ENCODE data around the gene WNT3A. TPM values are rescaled to one million over a fixed set of nuclear protein-coding genes. Genes with fewer than 3 reads are reported as not detected.

The WNT3A gene
- total RNA-seq, 2 donors from 2014 or later, result 0.11 to 0.46 TPM

DNA sequence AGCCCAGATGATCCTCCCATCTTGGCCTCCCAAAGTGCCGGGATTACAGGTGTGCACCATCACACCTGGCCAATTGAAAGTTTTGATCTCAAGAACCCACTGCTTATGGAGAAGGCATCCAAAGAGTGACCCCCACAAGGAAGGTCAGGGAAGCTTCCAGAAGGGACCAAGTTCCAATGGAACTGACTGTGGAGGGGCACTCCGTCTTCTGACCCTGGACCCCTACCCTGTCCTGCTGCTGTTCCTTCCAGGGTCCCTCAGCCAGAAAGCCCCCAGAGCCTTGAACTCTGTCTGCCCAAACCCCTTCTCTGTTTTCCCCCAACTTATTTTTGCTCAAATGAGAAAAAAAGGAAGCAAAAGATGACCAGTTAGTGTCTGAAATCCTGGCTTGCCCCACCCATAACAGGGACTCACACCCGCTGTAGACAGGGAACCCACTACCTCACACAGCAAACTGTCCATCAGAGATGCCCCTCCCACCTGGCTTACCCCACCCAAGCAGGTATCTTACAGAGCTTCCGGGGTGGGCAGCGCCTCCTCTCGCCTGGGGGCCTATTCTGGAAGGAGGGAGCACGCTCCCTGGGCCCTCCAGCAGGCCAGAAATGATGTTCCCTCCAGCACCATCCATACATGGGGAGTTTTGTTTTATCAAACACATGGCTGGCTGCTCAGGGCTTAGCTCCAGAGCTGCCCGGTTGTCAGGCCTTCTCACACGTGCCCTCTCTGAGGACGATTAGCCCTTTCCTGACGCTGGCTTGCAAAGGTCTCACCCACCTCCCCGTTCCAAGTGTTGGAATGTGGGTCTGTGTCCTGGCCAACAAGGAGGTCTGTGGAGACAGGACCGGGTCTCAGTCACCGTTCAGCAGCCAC, 3.1 kb upstream of the WNT3A start:
- Histone ChIP-seq H3K4me1 (ENCODE audit: control insufficient read depth, insufficient read depth, low read length) (no peaks in the 10 kb centered on the region), H3K9ac (ENCODE audit: extremely low read depth, low read length, poor library complexity, severe bottlenecking) (no peak overlapping the region), H3K27me3 (ENCODE audit: control insufficient read depth, insufficient read depth, low read length, poor library complexity, severe bottlenecking) (peaks cover 87% of the 10 kb centered on the region), H3K4me3 (ENCODE audit: low read length) (no peak overlapping the region), H3K9me3 (ENCODE audit: control insufficient read depth, low read length) (no peaks in the 10 kb centered on the region), H3K27ac (ENCODE audit: low read depth, low read length) (no peak overlapping the region), H3K36me3 (ENCODE audit: control insufficient read depth, insufficient read depth, low read length) (no peaks in the 10 kb centered on the region)
- WGBS, 2 experiments (ENCODE audit: insufficient coverage in 1 of 2, insufficient read length in 1 of 2), result 0 to 65% methylated on average over 1 to 14 of the region's 14 CpGs
- Mint-ChIP-seq H3K4me1 (peaks cover 11% of the 10 kb centered on the region), H3K27ac (no peak overlapping the region), H3K27me3 (ENCODE audit: insufficient read depth) (peaks cover 90% of the 10 kb centered on the region), H3K9me3 (peaks cover 5% of the 10 kb centered on the region), H3K36me3 (ENCODE audit: low read depth) (no peaks in the 10 kb centered on the region), H3K4me3 (no peak overlapping the region)
- DNase-seq, result no peak
- TF ChIP-seq, protein P1, sequence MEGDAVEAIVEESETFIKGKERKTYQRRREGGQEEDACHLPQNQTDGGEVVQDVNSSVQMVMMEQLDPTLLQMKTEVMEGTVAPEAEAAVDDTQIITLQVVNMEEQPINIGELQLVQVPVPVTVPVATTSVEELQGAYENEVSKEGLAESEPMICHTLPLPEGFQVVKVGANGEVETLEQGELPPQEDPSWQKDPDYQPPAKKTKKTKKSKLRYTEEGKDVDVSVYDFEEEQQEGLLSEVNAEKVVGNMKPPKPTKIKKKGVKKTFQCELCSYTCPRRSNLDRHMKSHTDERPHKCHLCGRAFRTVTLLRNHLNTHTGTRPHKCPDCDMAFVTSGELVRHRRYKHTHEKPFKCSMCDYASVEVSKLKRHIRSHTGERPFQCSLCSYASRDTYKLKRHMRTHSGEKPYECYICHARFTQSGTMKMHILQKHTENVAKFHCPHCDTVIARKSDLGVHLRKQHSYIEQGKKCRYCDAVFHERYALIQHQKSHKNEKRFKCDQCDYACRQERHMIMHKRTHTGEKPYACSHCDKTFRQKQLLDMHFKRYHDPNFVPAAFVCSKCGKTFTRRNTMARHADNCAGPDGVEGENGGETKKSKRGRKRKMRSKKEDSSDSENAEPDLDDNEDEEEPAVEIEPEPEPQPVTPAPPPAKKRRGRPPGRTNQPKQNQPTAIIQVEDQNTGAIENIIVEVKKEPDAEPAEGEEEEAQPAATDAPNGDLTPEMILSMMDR (conservative IDR thresholded peaks at IDR 0.05), result no peak

DNA sequence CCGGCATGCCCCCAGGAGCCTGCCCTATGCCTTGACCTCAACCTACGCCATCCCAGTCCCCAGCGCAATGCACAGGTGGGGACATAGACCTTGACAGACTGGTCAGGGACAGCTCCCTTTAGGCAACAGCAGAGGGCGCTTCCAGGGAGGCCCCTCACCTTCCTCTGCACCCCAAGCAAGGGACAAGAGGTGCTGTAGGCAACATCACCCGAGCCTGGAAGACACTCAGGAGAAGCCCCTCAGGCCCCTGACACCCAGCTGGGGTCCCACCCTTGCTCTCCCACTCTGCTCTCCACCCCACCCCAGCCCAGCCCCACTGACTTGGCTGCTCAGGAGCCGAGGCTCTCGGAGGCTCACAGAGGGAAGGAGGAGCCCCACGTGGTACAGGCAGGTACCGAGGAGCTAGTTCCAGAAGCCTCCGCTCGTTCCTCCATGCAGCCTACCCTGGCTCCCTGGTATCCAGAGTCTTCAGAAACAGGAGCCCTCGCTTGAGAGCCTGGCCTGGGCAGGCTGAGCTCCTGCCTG, 2.4 kb upstream of the WNT3A start:
- Mint-ChIP-seq H3K9me3 (no peaks in the 10 kb centered on the region), H3K27me3 (ENCODE audit: insufficient read depth) (peaks cover 90% of the 10 kb centered on the region), H3K36me3 (ENCODE audit: low read depth) (no peaks in the 10 kb centered on the region), H3K4me1 (peaks cover 12% of the 10 kb centered on the region), H3K27ac (no peak overlapping the region), H3K4me3 (peak overlapping the region; percentile 39)
- Histone ChIP-seq H3K36me3 (ENCODE audit: control insufficient read depth, insufficient read depth, low read length) (no peaks in the 10 kb centered on the region), H3K27me3 (ENCODE audit: control insufficient read depth, insufficient read depth, low read length, poor library complexity, severe bottlenecking) (peaks cover 90% of the 10 kb centered on the region), H3K27ac (ENCODE audit: low read depth, low read length) (no peak overlapping the region), H3K9ac (ENCODE audit: extremely low read depth, low read length, poor library complexity, severe bottlenecking) (no peak overlapping the region), H3K4me3 (ENCODE audit: low read length) (no peak overlapping the region), H3K9me3 (ENCODE audit: control insufficient read depth, low read length) (no peaks in the 10 kb centered on the region), H3K4me1 (ENCODE audit: control insufficient read depth, insufficient read depth, low read length) (no peaks in the 10 kb centered on the region)
- WGBS, 2 experiments (ENCODE audit: insufficient coverage in 1 of 2, insufficient read length in 1 of 2), result 36 to 40% methylated on average over 6 to 12 of the region's 12 CpGs
- TF ChIP-seq, protein P1 (conservative IDR thresholded peaks at IDR 0.05), result peak; percentile 92
- DNase-seq, result peak; percentile 87

DNA sequence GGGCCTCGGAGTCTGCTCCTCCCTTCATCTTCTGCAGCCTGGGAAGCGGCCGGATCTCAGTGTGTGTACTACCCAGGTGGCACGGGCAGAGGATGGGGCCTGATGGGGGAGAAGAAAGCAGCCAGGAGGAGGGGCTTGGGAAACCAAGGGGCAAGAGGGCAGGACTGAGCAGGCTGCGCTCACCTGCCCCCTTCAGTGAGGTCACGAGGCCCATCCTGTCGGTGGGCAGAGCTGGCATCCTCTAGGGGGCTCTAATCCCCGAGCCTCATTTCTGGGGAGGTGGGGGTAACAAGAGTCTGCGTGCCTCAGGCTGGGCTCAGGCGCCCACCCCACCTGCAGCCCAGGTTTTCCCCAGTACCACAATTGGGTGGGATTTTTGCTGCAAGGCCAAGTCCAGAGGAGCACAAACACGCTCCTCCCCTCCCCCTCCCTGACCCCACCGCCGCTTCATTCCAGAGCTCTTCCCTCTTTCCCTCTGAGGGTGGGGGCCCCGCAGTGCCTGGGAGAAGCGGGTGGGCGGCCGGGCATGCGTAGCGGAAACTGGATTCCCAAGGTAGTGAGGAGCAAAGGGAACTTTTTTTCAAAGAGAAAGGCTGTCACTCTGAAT, 1.8 kb upstream of the WNT3A start:
- Mint-ChIP-seq H3K27me3 (ENCODE audit: insufficient read depth) (peaks cover 92% of the 10 kb centered on the region), H3K4me1 (peaks cover 12% of the 10 kb centered on the region), H3K36me3 (ENCODE audit: low read depth) (no peaks in the 10 kb centered on the region), H3K4me3 (peak overlapping the region; percentile 39), H3K9me3 (no peaks in the 10 kb centered on the region), H3K27ac (no peak overlapping the region)
- Histone ChIP-seq H3K9ac (ENCODE audit: extremely low read depth, low read length, poor library complexity, severe bottlenecking) (no peak overlapping the region), H3K27me3 (ENCODE audit: control insufficient read depth, insufficient read depth, low read length, poor library complexity, severe bottlenecking) (peaks cover 94% of the 10 kb centered on the region), H3K9me3 (ENCODE audit: control insufficient read depth, low read length) (no peaks in the 10 kb centered on the region), H3K4me1 (ENCODE audit: control insufficient read depth, insufficient read depth, low read length) (no peaks in the 10 kb centered on the region), H3K4me3 (ENCODE audit: low read length) (no peak overlapping the region), H3K36me3 (ENCODE audit: control insufficient read depth, insufficient read depth, low read length) (no peaks in the 10 kb centered on the region), H3K27ac (ENCODE audit: low read depth, low read length) (no peak overlapping the region)
- TF ChIP-seq, protein P1 (conservative IDR thresholded peaks at IDR 0.05), result no peak
- 19 to 27% methylated on average over 6 to 19 of the region's 19 CpGs for WGBS, 2 experiments (ENCODE audit: insufficient coverage in 1 of 2, insufficient read length in 1 of 2)
- peak; percentile 77 for DNase-seq
